NCI-H128 (cell line): ENCODE results near the gene RGS9BP.
"Not testable (repeated sequence)": the region's sequence is repeated elsewhere in the genome, so short reads cannot be mapped to it uniquely, and the experiment has no call there.

Experiments used
- DNase-seq: peaks from one replicate; lab custom pipeline; 2025; ENCODE audit not compliant: unreplicated experiment; lab: John Stamatoyannopoulos, UW

The RGS9BP gene

GRCh38 chr19:32694851-32695250 is 19.2 kb downstream of the RGS9BP start:
- DNase-seq, result not testable (repeated sequence)

- not testable (repeated sequence) for DNase-seq
Observed at GRCh38 chr19:32695506-32695905, 19.9 kb downstream of the RGS9BP start.

- DNase-seq, result not testable (repeated sequence)
Observed at GRCh38 chr19:32696771-32697170, 21.1 kb downstream of the RGS9BP start.

GRCh38 chr19:32700129-32700528 is 24.5 kb downstream of the RGS9BP start:
- not testable (repeated sequence) for DNase-seq

- no peak for DNase-seq
Observed at GRCh38 chr19:32702010-32702409, 26.4 kb downstream of the RGS9BP start.

GRCh38 chr19:32704006-32704405 is 28.4 kb downstream of the RGS9BP start:
- not testable (repeated sequence) for DNase-seq

- no peak for DNase-seq
Observed at GRCh38 chr19:32708457-32708856, 32.8 kb downstream of the RGS9BP start.

GRCh38 chr19:32709032-32709431 is 33.4 kb downstream of the RGS9BP start:
- DNase-seq, result no peak

GRCh38 chr19:32711747-32712146 is 36.1 kb downstream of the RGS9BP start:
- no peak for DNase-seq

- not testable (repeated sequence) for DNase-seq
Observed at GRCh38 chr19:32716203-32716602, 40.6 kb downstream of the RGS9BP start.

- no peak for DNase-seq
Observed at GRCh38 chr19:32717496-32717895, 41.8 kb downstream of the RGS9BP start.

GRCh38 chr19:32718286-32718685 is 42.6 kb downstream of the RGS9BP start:
- DNase-seq, result no peak

- DNase-seq, result no peak
Observed at GRCh38 chr19:32719611-32720059, 44.0 kb downstream of the RGS9BP start, which contains the start of gene TDRD12. TDRD12 (plus strand) TSS chr19:32719767; CDS start chr19:32720073, 306 bp downstream.

- no peak for DNase-seq
Observed at GRCh38 chr19:32720216-32720935, 44.7 kb downstream of the RGS9BP start.

GRCh38 chr19:32720936-32721250 is 45.2 kb downstream of the RGS9BP start:
- DNase-seq, result no peak
